Stimulated activated effector memory CD8-positive, alpha-beta T cell treated with anti-CD3 and anti-CD28 coated beads, Interleukin-12 subunit alpha, Interleukin-12 subunit beta, amount 100 ng/mL, for 72 hours (primary cell): ENCODE data around the gene ANXA7.
"Not testable (repeated sequence)": the region's sequence is repeated elsewhere in the genome, so short reads cannot be mapped to it uniquely, and the experiment has no call there.

ENCODE experiments used
- ATAC-seq: fragments of 150-1000 bp; cut with Tn5 transposase; 2 replicates; pipeline ENCODE4 v1.10.0; 2021
- DNase-seq, 2 donors: peaks; one replicate each; pipeline ENCODE4 v3.0.0; 2021 to 2022; ENCODE audit warnings: low spot score in 2 of 2
- H3K27ac Mint-ChIP-seq: one replicate; pipeline ENCODE4 v1.8.0; 2022; ENCODE audit warnings: mild to moderate bottlenecking, mixed read lengths
- H3K36me3 Mint-ChIP-seq: one replicate; pipeline ENCODE4 v1.8.0; 2022; ENCODE audit warnings: mild to moderate bottlenecking, mixed read lengths
- H3K4me1 Mint-ChIP-seq: one replicate; pipeline ENCODE4 v1.8.0; 2022; ENCODE audit warnings: mixed read lengths
- H3K4me3 Mint-ChIP-seq: one replicate; pipeline ENCODE4 v1.8.0; 2022; ENCODE audit warnings: mild to moderate bottlenecking, mixed read lengths
- H3K9me3 Mint-ChIP-seq: one replicate; pipeline ENCODE4 v1.8.0; 2022; ENCODE audit warnings: mixed read lengths

Gene ANXA7

DNA sequence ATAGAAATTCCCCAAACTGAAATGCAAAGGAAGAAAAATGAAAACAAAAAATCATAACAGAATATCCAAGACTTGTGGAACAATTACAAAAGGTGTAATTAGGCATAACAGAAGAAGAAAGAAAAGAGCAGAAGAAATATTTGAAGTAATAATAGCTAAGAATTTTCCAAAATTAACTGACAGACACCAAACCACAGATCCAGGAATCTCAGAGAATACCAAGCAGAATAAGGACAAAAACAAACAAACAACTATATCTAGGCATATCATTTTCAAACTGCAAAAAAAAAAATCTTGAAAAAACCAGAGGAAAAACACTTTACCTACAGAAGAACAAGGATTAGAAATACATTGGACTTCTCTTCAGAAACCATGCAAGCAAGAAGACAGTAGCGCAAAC lies 80.7 kb downstream of the ANXA7 start:
- no peak for DNase-seq
- Mint-ChIP-seq H3K9me3 (no peaks in the 10 kb centered on the region), H3K4me3 (no peak overlapping the region), H3K27ac (no peak overlapping the region), H3K36me3 (no peaks in the 10 kb centered on the region), H3K4me1 (no peaks in the 10 kb centered on the region)
- no peak for ATAC-seq

DNA sequence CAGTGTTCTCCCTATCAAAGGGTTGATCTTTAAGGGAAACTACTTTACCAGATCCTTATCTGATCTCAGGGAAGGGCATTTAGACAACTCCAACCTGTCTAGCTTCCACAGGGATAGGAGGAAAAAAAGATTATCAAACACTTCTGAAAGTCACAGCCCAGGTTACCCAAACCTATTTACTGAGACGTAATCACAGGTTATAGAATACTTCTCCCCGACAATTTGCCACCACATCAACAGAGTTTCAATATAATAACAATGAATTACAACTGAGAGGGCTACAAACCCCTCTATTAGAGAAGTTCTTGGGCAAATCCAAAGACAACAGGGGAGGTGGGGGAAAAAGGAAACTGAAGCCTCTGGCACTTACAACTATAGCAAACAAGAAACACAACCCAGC lies 81.5 kb downstream of the ANXA7 start:
- Mint-ChIP-seq H3K36me3 (no peaks in the 10 kb centered on the region), H3K4me3 (no peak overlapping the region), H3K9me3 (no peaks in the 10 kb centered on the region), H3K27ac (no peak overlapping the region), H3K4me1 (no peaks in the 10 kb centered on the region)
- ATAC-seq (no peak), DNase-seq (no peak)

GRCh38 chr10:73328523-73328922 lies 85.3 kb downstream of the ANXA7 start:
- ATAC-seq, H3K27ac Mint-ChIP-seq, H3K4me3 Mint-ChIP-seq, DNase-seq, H3K36me3 Mint-ChIP-seq, H3K9me3 Mint-ChIP-seq, H3K4me1 Mint-ChIP-seq: not testable (repeated sequence)

DNA sequence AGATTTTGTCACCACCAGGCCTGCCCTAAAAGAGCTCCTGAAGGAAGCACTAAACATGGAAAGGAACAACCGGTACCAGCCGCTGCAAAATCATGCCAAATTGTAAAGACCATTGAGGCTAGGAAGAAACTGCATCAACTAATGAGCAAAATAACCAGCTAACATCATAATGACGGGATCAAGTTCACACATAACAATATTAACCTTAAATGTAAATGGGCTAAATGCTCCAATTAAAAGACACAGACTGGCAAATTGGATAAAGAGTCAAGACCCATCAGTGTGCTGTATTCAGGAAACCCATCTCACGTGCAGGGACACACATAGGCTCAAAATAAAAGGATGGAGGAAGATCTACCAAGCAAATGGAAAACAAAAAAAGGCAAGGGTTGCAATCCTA lies 88.6 kb downstream of the ANXA7 start:
- not testable (repeated sequence) for H3K9me3 Mint-ChIP-seq, H3K4me3 Mint-ChIP-seq, DNase-seq, H3K27ac Mint-ChIP-seq, H3K36me3 Mint-ChIP-seq, ATAC-seq, H3K4me1 Mint-ChIP-seq
